K562 (cell line): Measurements from ENCODE around the gene FREM1. TPM values are rescaled to one million over a fixed set of nuclear protein-coding genes. Genes with fewer than 3 reads are reported as not detected.

Source experiments
- ATAC-seq: fragments of 200-7000 bp; cut with Tn5 transposase; 3 replicates; pipeline ENCODE4 v1.9.1; 2020; ENCODE audit warnings: moderate library complexity
- BruUV-seq: library from RNA; stranded (reverse); fragments of 400-500 nt; replicated peaks from 2 replicates; lab custom pipeline; 2021; lab: Mats Ljungman, UMichigan
- CTCF ChIA-PET: fragments of 300-600 bp; formaldehyde crosslinking; extraction: SDS; loops from one replicate; lab custom pipeline; 2021; ENCODE audit warnings: low intra/inter-chr PET ratio; lab: Yijun Ruan, JAX
- POLR2A ChIA-PET: fragments of 300-600, 350-650 bp; sonication (Branson Sonifier 250); formaldehyde crosslinking; extraction: SDS; loops from one replicate; lab custom pipeline; 2021; ENCODE audit warnings: antibody characterized with exemption, inconsistent platforms; lab: Yijun Ruan, JAX
- DNase-seq, 4 experiments: peaks; one replicate each; pipeline versions ENCODE4 v3.0.0 to v3.0.0-alpha.2; 2011 to 2018; ENCODE audit warnings: low spot score in 3 of 4, mixed read lengths in 3 of 4; ENCODE audit errors: extremely low read depth in 1 of 4
- FAIRE-seq: peaks from 2 replicates; lab custom pipeline; 2011; peaks lifted over from hg19 to GRCh38; lab: Jason Lieb, UNC
- H2AFZ ChIP-seq: 2 replicates; pipeline ENCODE4 v1.6.0; 2011; ENCODE audit warnings: low read depth, low read length, control low read depth, inconsistent platforms
- H3K27ac ChIP-seq: fragments of 200-600 bp; 3 replicates; pipeline ENCODE4 v1.8.0; 2011; ENCODE audit warnings: low read depth, mild to moderate bottlenecking, control low read depth, inconsistent platforms, low read length, moderate library complexity, mixed read lengths; ENCODE audit errors: extremely low read depth
- H3K27me3 ChIP-seq, 2 experiments: fragments of 300-600 bp in 1 of 2; 2 replicates in 1 of 2; 3 replicates in 1 of 2; pipeline versions ENCODE4 v1.6.0 to v1.8.0; 2011; ENCODE audit warnings: inconsistent platforms in 2 of 2, low read length in 2 of 2, mild to moderate bottlenecking in 1 of 2, mixed read lengths in 1 of 2, moderate library complexity in 1 of 2; ENCODE audit not compliant: control insufficient read depth in 2 of 2, insufficient read depth in 2 of 2
- H3K36me3 ChIP-seq: fragments of 300-600 bp; 3 replicates; pipeline ENCODE4 v1.8.0; 2011; ENCODE audit warnings: mild to moderate bottlenecking, low read length, inconsistent platforms; ENCODE audit not compliant: control insufficient read depth, insufficient read depth
- H3K4me1 ChIP-seq, 2 experiments: fragments of 200-600 bp in 1 of 2; replicated peaks in 1 of 2; 2 replicates in 1 of 2; 3 replicates in 1 of 2; pipeline versions ENCODE4 v1.5.1 to v1.8.0; 2011; ENCODE audit warnings: inconsistent platforms in 2 of 2, low read length in 2 of 2, mild to moderate bottlenecking in 1 of 2, mixed read lengths in 1 of 2, moderate library complexity in 1 of 2; ENCODE audit not compliant: control insufficient read depth in 2 of 2, insufficient read depth in 2 of 2
- H3K4me2 ChIP-seq: 2 replicates; pipeline ENCODE4 v1.6.1; 2011; ENCODE audit warnings: low read length, control low read depth, inconsistent platforms, mixed read lengths; ENCODE audit not compliant: insufficient read depth
- H3K4me3 ChIP-seq: fragments of 200-600 bp; sonication (generic), shearing (Covaris generic); 2 replicates; pipeline ENCODE4 v1.5.1; 2016; ENCODE audit warnings: control low read depth, inconsistent platforms
- H3K79me2 ChIP-seq: fragments of 200-600 bp; 3 replicates; pipeline ENCODE4 v1.8.0; 2011; ENCODE audit warnings: low read length, inconsistent platforms; ENCODE audit not compliant: control insufficient read depth, insufficient read depth
- H3K9ac ChIP-seq, 2 experiments: 2 replicates each; pipeline versions ENCODE4 v1.6.0 to v1.6.1; 2011; ENCODE audit warnings: low read depth in 2 of 2, low read length in 2 of 2, control low read depth in 1 of 2, inconsistent platforms in 1 of 2, mild to moderate bottlenecking in 1 of 2, mixed read lengths in 1 of 2; ENCODE audit not compliant: insufficient read depth in 1 of 2
- H3K9me1 ChIP-seq: one replicate; pipeline ENCODE4 v1.6.0; 2011; ENCODE audit warnings: inconsistent platforms, mild to moderate bottlenecking, low read length, moderate library complexity; ENCODE audit not compliant: control insufficient read depth, insufficient read depth
- H3K9me3 ChIP-seq: replicated peaks from 2 replicates; pipeline ENCODE4 v1.5.1; 2011; ENCODE audit warnings: low read depth, low read length, inconsistent platforms; ENCODE audit not compliant: control insufficient read depth, insufficient read depth
- H4K20me1 ChIP-seq: replicated peaks from 2 replicates; pipeline ENCODE4 v1.6.1; 2011; ENCODE audit warnings: low read length, inconsistent platforms, mixed read lengths; ENCODE audit not compliant: control insufficient read depth, insufficient read depth
- CBFA2T2 ChIP-seq: fragments of 450-650 bp; conservative IDR thresholded peaks from 2 replicates; pipeline ENCODE4 v1.6.1; 2017; ENCODE audit warnings: mild to moderate bottlenecking
- GABPA ChIP-seq: fragments of 200-800 bp; sonication (Bioruptor generic); conservative IDR thresholded peaks from 2 replicates; pipeline ENCODE4 v1.6.1; 2016; ENCODE audit warnings: low read depth, missing genetic modification characterization, missing compliant biosample characterization
- GABPB1 ChIP-seq: sonication (generic); formaldehyde crosslinking; IDR thresholded peaks from 2 replicates; pipeline ENCODE4 v1.8.0; 2022; ENCODE audit warnings: mild to moderate bottlenecking, missing genetic modification reagents
- GTF2A2 ChIP-seq: IDR thresholded peaks from 2 replicates; pipeline ENCODE4 v1.6.1; 2016; ENCODE audit warnings: mild to moderate bottlenecking, missing genetic modification characterization, missing compliant biosample characterization
- HCFC1 ChIP-seq: IDR thresholded peaks from 2 replicates; pipeline ENCODE4 v1.6.1; 2012; ENCODE audit warnings: low read depth, low read length, improper control_type of control experiment
- LEF1 ChIP-seq: fragments of 450-650 bp; IDR thresholded peaks from 2 replicates; pipeline ENCODE4 v1.6.1; 2016; ENCODE audit warnings: mild to moderate bottlenecking
- RBM14 ChIP-seq: fragments of 200-400 bp; formaldehyde crosslinking; IDR thresholded peaks from 2 replicates; pipeline ENCODE4 v1.6.1; 2018; ENCODE audit warnings: low read depth, mild to moderate bottlenecking, low read length, moderate library complexity, borderline replicate concordance; ENCODE audit not compliant: insufficient read depth
- ZKSCAN8 ChIP-seq: fragments of 200-800 bp; sonication (Bioruptor generic); IDR thresholded peaks from 2 replicates; pipeline ENCODE4 v1.6.1; 2016; ENCODE audit warnings: missing genetic modification characterization, missing compliant biosample characterization
- in situ Hi-C: fragments of 300-500 bp; cut with MboI; formaldehyde crosslinking; loops from 4 replicates; pipeline ENCODE4 v1.15.0; 2018; ENCODE audit warnings: inconsistent platforms, mixed read lengths
- intact Hi-C: fragments of 100-400 bp; cut with micrococcal nuclease; formaldehyde crosslinking; loops from 2 replicates; pipeline ENCODE4 v1.14.2; 2022
- polyA plus RNA-seq, 8 experiments: library from polyadenylated mRNA; depleted of rRNA in 4 of 8; stranded (reverse) in 5 of 8; unstranded in 3 of 8; fragments of >200 nt; fragmentation: Nextera tagmentation in 2 of 8; fragmentation: Illumina TruSeq in 1 of 8; extraction: Ambion mirVana in 2 of 8; extraction: Trizol in 1 of 8; gene quantifications; 2 replicates each; pipeline versions ENCODE4 v1.2.1 to v1.2.3, GENCODE V29; 2011 to 2014; ENCODE audit warnings: inconsistent platforms in 1 of 8, missing spikeins in 1 of 8
- total RNA-seq, 7 experiments: library from RNA; depleted of rRNA in 6 of 7; stranded (reverse); fragments of >200 nt in 6 of 7; fragmentation: Illumina TruSeq in 2 of 7; extraction: Trizol in 2 of 7; gene quantifications; 2 replicates each; pipeline versions ENCODE4 v1.2.1 to v1.2.3, GENCODE V29; 2011 to 2021; ENCODE audit warnings: low replicate concordance in 1 of 7
- TF ChIP-seq, protein P1 (sequence below): fragments of 250-450 bp; sonication (Bioruptor Pico); IDR thresholded peaks from 2 replicates; pipeline ENCODE4 v1.5.0; 2020; ENCODE audit warnings: mild to moderate bottlenecking
- TF ChIP-seq, protein P2 (sequence below): sonication (generic); formaldehyde crosslinking; IDR thresholded peaks from 2 replicates; pipeline ENCODE4 v1.8.1; 2023; ENCODE audit warnings: mild to moderate bottlenecking, missing genetic modification reagents

FREM1 gene
- total and polyA plus RNA-seq, 9 of the 15 experiments (the other 6 are each of a cell fraction or from before 2014, with no cell fraction given), result 0.03 to 0.24 (median 0.13) TPM; not detected in 2

DNA sequence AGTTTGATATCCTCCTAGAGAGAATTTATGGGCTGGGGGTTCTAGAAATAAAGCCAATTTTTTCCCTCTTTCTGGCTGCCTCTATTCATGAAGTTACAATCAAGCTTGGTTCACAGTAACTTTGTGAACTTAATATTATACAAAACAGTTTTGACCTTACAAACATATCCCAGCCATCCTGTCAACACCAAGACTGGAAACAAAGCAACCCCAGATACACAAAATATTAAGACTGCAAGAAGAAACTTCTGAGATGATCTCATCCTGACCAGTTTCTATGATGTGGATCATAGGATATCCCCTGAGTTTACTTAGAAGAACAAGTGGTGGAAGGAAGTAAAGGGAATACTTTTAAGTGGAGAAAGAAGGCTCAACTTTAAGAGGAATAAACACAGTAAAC, 159.4 kb downstream of the FREM1 start:
- ChIA-PET POLR2A (no interaction called here), CTCF (no interaction called here)
- no peaks in the 10 kb centered on the region for H4K20me1 ChIP-seq
- H3K79me2 ChIP-seq, result no peaks in the 10 kb centered on the region
- no peak for DNase-seq
- no peak for ATAC-seq
- H3K27ac ChIP-seq, result no peak overlapping the region
- H3K9me3 ChIP-seq, result no peaks in the 10 kb centered on the region
- no peak overlapping the region for H3K4me2 ChIP-seq
- H3K9me1 ChIP-seq, result no peaks in the 10 kb centered on the region
- H3K4me3 ChIP-seq, result no peak overlapping the region
- intact Hi-C loops, result no loop called here
- no peak overlapping the region for H2AFZ ChIP-seq
- H3K27me3 ChIP-seq, result no peaks in the 10 kb centered on the region
- no TSS peak for BruUV-seq
- in situ Hi-C loops, result no loop called here
- H3K9ac ChIP-seq, result no peak overlapping the region
- H3K36me3 ChIP-seq, result no peaks in the 10 kb centered on the region
- no peak for FAIRE-seq
- no peaks in the 10 kb centered on the region for H3K4me1 ChIP-seq
- TF ChIP-seq ZKSCAN8 (CRISPR knock-in tag), result no peak
- TF ChIP-seq, protein P1, sequence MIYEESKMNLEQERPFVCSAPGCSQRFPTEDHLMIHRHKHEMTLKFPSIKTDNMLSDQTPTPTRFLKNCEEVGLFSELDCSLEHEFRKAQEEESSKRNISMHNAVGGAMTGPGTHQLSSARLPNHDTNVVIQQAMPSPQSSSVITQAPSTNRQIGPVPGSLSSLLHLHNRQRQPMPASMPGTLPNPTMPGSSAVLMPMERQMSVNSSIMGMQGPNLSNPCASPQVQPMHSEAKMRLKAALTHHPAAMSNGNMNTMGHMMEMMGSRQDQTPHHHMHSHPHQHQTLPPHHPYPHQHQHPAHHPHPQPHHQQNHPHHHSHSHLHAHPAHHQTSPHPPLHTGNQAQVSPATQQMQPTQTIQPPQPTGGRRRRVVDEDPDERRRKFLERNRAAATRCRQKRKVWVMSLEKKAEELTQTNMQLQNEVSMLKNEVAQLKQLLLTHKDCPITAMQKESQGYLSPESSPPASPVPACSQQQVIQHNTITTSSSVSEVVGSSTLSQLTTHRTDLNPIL (CRISPR knock-in tag), result no peak
- no peak for TF ChIP-seq LEF1
- TF ChIP-seq GTF2A2, result no peak
- no peak for TF ChIP-seq GABPA (tag)
- TF ChIP-seq GABPB1, result no peak
- TF ChIP-seq, protein P2, sequence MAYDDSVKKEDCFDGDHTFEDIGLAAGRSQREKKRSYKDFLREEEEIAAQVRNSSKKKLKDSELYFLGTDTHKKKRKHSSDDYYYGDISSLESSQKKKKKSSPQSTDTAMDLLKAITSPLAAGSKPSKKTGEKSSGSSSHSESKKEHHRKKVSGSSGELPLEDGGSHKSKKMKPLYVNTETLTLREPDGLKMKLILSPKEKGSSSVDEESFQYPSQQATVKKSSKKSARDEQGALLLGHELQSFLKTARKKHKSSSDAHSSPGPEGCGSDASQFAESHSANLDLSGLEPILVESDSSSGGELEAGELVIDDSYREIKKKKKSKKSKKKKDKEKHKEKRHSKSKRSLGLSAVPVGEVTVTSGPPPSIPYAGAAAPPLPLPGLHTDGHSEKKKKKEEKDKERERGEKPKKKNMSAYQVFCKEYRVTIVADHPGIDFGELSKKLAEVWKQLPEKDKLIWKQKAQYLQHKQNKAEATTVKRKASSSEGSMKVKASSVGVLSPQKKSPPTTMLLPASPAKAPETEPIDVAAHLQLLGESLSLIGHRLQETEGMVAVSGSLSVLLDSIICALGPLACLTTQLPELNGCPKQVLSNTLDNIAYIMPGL (CRISPR knock-in tag), result no peak
- TF ChIP-seq RBM14, result no peak
- TF ChIP-seq HCFC1, result no peak
- TF ChIP-seq CBFA2T2, result no peak
